Prostate gland (tissue), 2 donors: ENCODE results near the gene TSPAN14.

Source experiments
- POLR2A ChIP-seq: fragments of 450-650 bp; IDR thresholded peaks from one replicate; pipeline ENCODE4 v1.6.1; 2016; ENCODE audit warnings: antibody characterized with exemption, mild to moderate bottlenecking
- POLR2AphosphoS5 ChIP-seq: sonication (generic); formaldehyde crosslinking; IDR thresholded peaks from one replicate; pipeline ENCODE4 v1.6.1; 2017; ENCODE audit warnings: antibody characterized with exemption
- TF ChIP-seq, protein P1 (sequence below), 4 experiments: fragments of 200-600 bp in 2 of 4; fragments of 450-650 bp in 2 of 4; sonication (generic) in 2 of 4; IDR thresholded peaks; 1 replicate in 3 of 4; 2 replicates in 1 of 4; pipeline ENCODE4 v1.5.1; 2016 to 2019; ENCODE audit warnings: antibody characterized with exemption in 4 of 4, mild to moderate bottlenecking in 2 of 4, moderate library complexity in 2 of 4

GRCh38 chr10:80517416-80518142 lies 63.5 kb downstream of the TSPAN14 start:
- TF ChIP-seq, protein P1, sequence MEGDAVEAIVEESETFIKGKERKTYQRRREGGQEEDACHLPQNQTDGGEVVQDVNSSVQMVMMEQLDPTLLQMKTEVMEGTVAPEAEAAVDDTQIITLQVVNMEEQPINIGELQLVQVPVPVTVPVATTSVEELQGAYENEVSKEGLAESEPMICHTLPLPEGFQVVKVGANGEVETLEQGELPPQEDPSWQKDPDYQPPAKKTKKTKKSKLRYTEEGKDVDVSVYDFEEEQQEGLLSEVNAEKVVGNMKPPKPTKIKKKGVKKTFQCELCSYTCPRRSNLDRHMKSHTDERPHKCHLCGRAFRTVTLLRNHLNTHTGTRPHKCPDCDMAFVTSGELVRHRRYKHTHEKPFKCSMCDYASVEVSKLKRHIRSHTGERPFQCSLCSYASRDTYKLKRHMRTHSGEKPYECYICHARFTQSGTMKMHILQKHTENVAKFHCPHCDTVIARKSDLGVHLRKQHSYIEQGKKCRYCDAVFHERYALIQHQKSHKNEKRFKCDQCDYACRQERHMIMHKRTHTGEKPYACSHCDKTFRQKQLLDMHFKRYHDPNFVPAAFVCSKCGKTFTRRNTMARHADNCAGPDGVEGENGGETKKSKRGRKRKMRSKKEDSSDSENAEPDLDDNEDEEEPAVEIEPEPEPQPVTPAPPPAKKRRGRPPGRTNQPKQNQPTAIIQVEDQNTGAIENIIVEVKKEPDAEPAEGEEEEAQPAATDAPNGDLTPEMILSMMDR (IDR thresholded peaks at IDR 0.05) = no peak
- TF ChIP-seq POLR2A (no peak), POLR2AphosphoS5 (no peak)
